Central memory CD8-positive, alpha-beta T cell (primary cell): ENCODE measurements around the gene SMIM29.
A peak's percentile ranks its signal among the peaks of the same experiment; 100 is the strongest.

ENCODE experiments used
- ATAC-seq: fragments of 150-1000 bp; cut with Tn5 transposase; replicated peaks from 2 replicates; pipeline ENCODE4 v1.10.0; 2022; ENCODE audit warnings: mild to moderate bottlenecking, moderate FRiP score, moderate number of reproducible peaks; ENCODE audit not compliant: poor library complexity, severe bottlenecking; ENCODE audit errors: extremely low read depth
- DNase-seq, 2 donors: peaks; one replicate each; pipeline ENCODE4 v3.0.0; 2021; ENCODE audit warnings: low spot score in 2 of 2
- H3K27ac Mint-ChIP-seq: one replicate; pipeline ENCODE4 v1.8.0; 2022; ENCODE audit warnings: low read depth, mild to moderate bottlenecking, moderate library complexity, mixed read lengths
- H3K27me3 Mint-ChIP-seq: one replicate; pipeline ENCODE4 v1.8.0; 2022; ENCODE audit warnings: mixed read lengths
- H3K36me3 Mint-ChIP-seq: one replicate; pipeline ENCODE4 v1.8.0; 2022; ENCODE audit warnings: mild to moderate bottlenecking, moderate library complexity, mixed read lengths; ENCODE audit not compliant: insufficient read depth
- H3K4me1 Mint-ChIP-seq: one replicate; pipeline ENCODE4 v1.8.0; 2022; ENCODE audit warnings: mixed read lengths
- H3K4me3 Mint-ChIP-seq: one replicate; pipeline ENCODE4 v1.8.0; 2022; ENCODE audit warnings: mild to moderate bottlenecking, moderate library complexity, mixed read lengths
- H3K9me3 Mint-ChIP-seq: one replicate; pipeline ENCODE4 v1.8.0; 2022; ENCODE audit warnings: mixed read lengths

SMIM29 gene

DNA sequence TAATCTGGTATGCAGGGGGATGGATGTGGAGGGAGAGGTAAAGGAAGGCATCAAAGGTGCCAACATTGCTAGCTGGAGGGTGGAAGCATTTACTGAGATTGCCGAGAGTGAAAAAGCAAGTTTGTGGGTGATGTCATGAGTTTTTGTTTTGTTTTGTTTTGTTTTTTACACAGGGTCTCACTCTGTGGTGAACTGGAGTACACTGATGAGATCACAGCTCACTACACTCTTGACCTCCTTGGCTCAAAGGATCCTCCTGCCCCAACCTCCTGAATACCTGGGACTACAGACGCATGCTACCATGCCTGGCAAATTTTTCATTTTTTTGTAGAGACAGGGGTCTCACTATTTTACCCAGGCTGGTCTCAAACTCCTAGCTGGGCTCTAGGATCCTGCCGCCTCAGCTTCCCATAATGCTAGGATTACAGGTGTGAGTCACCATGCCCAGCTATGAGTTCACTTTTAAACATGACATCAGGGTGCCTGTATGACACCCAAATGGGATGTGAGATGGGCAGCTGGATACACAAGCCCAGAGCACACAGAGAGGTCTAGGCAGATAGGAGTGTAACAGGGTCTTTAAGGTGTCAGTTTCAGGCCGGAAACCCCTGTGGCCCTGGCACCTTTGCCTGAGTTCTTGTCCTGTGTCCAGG, 47.2 kb downstream of the SMIM29 start:
- no peak overlapping the region for H3K4me3 Mint-ChIP-seq
- H3K9me3 Mint-ChIP-seq: no peaks in the 10 kb centered on the region
- no peak overlapping the region for H3K27ac Mint-ChIP-seq

DNA sequence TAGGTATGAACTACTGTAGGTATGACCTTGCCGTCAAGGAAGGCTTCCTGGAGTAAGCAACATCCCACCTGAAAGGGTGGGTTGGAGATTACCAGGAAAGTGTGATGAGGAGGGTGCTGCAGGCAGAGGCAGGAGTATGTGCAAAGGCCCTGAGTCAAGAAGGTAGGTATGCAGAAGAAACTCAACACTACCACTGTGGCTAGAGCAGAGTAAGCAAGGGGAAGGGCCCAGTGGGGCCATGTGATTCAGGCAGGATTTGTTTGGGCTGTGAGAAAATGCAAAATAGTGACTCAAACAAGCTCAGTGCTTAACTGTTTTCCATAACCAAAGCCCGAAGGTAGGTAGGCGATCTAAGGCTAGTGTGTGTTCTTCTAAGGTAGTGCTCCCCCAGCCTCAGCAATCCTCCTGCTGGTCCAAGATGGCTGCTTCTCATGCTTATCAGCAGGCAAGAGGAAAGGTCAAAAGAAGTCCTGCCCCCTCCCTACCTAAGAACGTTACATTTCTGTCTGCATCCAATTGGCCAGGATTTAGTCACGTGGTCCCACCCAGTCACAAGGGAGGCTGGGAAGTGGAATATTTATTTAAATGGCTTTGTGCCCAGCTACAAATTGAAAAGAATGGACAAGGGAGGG, 48.4 kb downstream of the SMIM29 start:
- no peak overlapping the region for H3K4me3 Mint-ChIP-seq
- H3K9me3 Mint-ChIP-seq: no peaks in the 10 kb centered on the region
- no peak overlapping the region for H3K27ac Mint-ChIP-seq
- H3K27me3 Mint-ChIP-seq: no peaks in the 10 kb centered on the region
- no peaks in the 10 kb centered on the region for H3K36me3 Mint-ChIP-seq
- ATAC-seq (no peak), DNase-seq (no peak)
- H3K4me1 Mint-ChIP-seq: peaks cover 5% of the 10 kb centered on the region

More for the DNA sequence above, 47.2 kb downstream of the SMIM29 start:
- Mint-ChIP-seq H3K4me1 (peaks cover under 1% of the 10 kb centered on the region), H3K36me3 (no peaks in the 10 kb centered on the region), H3K27me3 (no peaks in the 10 kb centered on the region)
- DNase-seq: no peak
- no peak for ATAC-seq

DNA sequence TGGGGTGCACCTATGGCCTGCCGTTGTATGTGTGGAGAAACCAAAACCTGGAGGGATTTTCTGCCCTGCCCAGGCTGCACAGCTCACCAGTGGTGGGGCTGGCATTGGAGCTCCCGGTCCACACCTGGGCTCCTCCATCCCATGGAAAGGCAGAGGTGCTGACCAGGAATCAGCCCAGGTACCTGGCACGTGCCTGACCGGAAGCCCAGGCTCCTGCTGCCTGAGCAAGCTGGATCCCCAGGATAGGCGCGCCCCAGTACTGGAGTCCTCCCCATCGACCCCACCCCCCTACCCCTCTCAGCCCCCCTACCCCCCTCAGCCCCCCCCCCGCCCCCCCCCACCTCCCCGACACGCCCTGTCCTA, 52.0 kb downstream of the SMIM29 start:
- DNase-seq: no peak
- Mint-ChIP-seq H3K4me1 (peaks cover 5% of the 10 kb centered on the region), H3K4me3 (peak overlapping the region; percentile 79), H3K9me3 (no peaks in the 10 kb centered on the region), H3K27ac (peak overlapping the region; percentile 69), H3K36me3 (no peaks in the 10 kb centered on the region), H3K27me3 (no peaks in the 10 kb centered on the region)
- no peak for ATAC-seq
